ENCODE results near the gene KCNQ4. TPM values are rescaled to one million over a fixed set of nuclear protein-coding genes. Genes with fewer than 3 reads are reported as not detected.

KCNQ4 gene
- polyA plus RNA-seq, 1 donor from 2014 or later, result not detected

- H3K4me2 ChIP-seq (ENCODE audit: low read length), result no peak overlapping the region
- no peak overlapping the region for H3K4me3 ChIP-seq (ENCODE audit: low read length)
- TF ChIP-seq REST (IDR thresholded peaks at IDR 0.05; ENCODE audit: borderline replicate concordance), result no peak
- TF ChIP-seq EZH2 (IDR thresholded peaks at IDR 0.05; ENCODE audit: borderline replicate concordance, insufficient read depth, low read length, poor library complexity, severe bottlenecking), result no peak
- no peak for TF ChIP-seq POLR2AphosphoS5 (IDR thresholded peaks at IDR 0.05)
- no peak for TF ChIP-seq EP300 (conservative IDR thresholded peaks at IDR 0.05; ENCODE audit: poor library complexity, severe bottlenecking)
- no peak for TF ChIP-seq TAF1 (IDR thresholded peaks at IDR 0.05; ENCODE audit: low read depth)
- no peak for TF ChIP-seq RAD21 (conservative IDR thresholded peaks at IDR 0.05)
- no peak for TF ChIP-seq CTCF (IDR thresholded peaks at IDR 0.05; ENCODE audit: poor library complexity, severe bottlenecking)
- no peak for TF ChIP-seq SMC3 (conservative IDR thresholded peaks at IDR 0.05; ENCODE audit: poor library complexity)
- TF ChIP-seq MXI1 (conservative IDR thresholded peaks at IDR 0.05; ENCODE audit: poor library complexity, severe bottlenecking), result no peak
- H3F3A ChIP-seq (ENCODE audit: insufficient read depth, low read length, poor library complexity, severe bottlenecking), result no peaks in the 10 kb centered on the region
- no peaks in the 10 kb centered on the region for H3K36me3 ChIP-seq (ENCODE audit: insufficient read depth, low read length)
- H4K20me1 ChIP-seq (ENCODE audit: insufficient read depth), result no peaks in the 10 kb centered on the region
- H3K9me3 ChIP-seq (ENCODE audit: low read length), result no peaks in the 10 kb centered on the region
- no peaks in the 10 kb centered on the region for H3K9me2 ChIP-seq (ENCODE audit: insufficient read depth, low read length)
- H2AFZ ChIP-seq (ENCODE audit: low read depth, low read length), result no peak overlapping the region
- no peaks in the 10 kb centered on the region for H3K27me3 ChIP-seq (ENCODE audit: insufficient read depth, low read depth, low read length)
- H3K79me2 ChIP-seq (replicated peaks; ENCODE audit: insufficient read depth, low read length), result no peaks in the 10 kb centered on the region
- no peak overlapping the region for H3K27ac ChIP-seq (ENCODE audit: low read length)
- no peak overlapping the region for H3K9ac ChIP-seq (ENCODE audit: low read length)
Measured at GRCh38 chr1:40837601-40838000, 54.0 kb downstream of the KCNQ4 start.

- TF ChIP-seq SMC3 (conservative IDR thresholded peaks at IDR 0.05; ENCODE audit: poor library complexity) (no peak), RAD21 (conservative IDR thresholded peaks at IDR 0.05) (no peak), TAF1 (IDR thresholded peaks at IDR 0.05; ENCODE audit: low read depth) (no peak), POLR2AphosphoS5 (IDR thresholded peaks at IDR 0.05) (no peak), REST (IDR thresholded peaks at IDR 0.05; ENCODE audit: borderline replicate concordance) (no peak), EP300 (conservative IDR thresholded peaks at IDR 0.05; ENCODE audit: poor library complexity, severe bottlenecking) (no peak), CTCF (IDR thresholded peaks at IDR 0.05; ENCODE audit: poor library complexity, severe bottlenecking) (no peak), EZH2 (IDR thresholded peaks at IDR 0.05; ENCODE audit: borderline replicate concordance, insufficient read depth, low read length, poor library complexity, severe bottlenecking) (no peak), MXI1 (conservative IDR thresholded peaks at IDR 0.05; ENCODE audit: poor library complexity, severe bottlenecking) (no peak)
- Histone ChIP-seq H3K27me3 (ENCODE audit: insufficient read depth, low read depth, low read length) (no peaks in the 10 kb centered on the region), H3F3A (ENCODE audit: insufficient read depth, low read length, poor library complexity, severe bottlenecking) (no peaks in the 10 kb centered on the region), H3K9ac (ENCODE audit: low read length) (no peak overlapping the region), H3K27ac (ENCODE audit: low read length) (no peak overlapping the region), H2AFZ (ENCODE audit: low read depth, low read length) (no peak overlapping the region), H3K36me3 (ENCODE audit: insufficient read depth, low read length) (no peaks in the 10 kb centered on the region), H4K20me1 (ENCODE audit: insufficient read depth) (no peaks in the 10 kb centered on the region), H3K79me2 (replicated peaks; ENCODE audit: insufficient read depth, low read length) (no peaks in the 10 kb centered on the region), H3K4me2 (ENCODE audit: low read length) (no peak overlapping the region), H3K9me2 (ENCODE audit: insufficient read depth, low read length) (no peaks in the 10 kb centered on the region), H3K4me3 (ENCODE audit: low read length) (no peak overlapping the region), H3K9me3 (ENCODE audit: low read length) (peaks cover 3% of the 10 kb centered on the region)
Measured at GRCh38 chr1:40838045-40838979, 54.7 kb downstream of the KCNQ4 start.
